ENCODE results near the gene LRRC4C. TPM values are rescaled to one million over a fixed set of nuclear protein-coding genes. Genes with fewer than 3 reads are reported as not detected.

The LRRC4C gene
- total RNA-seq, 2 donors from 2014 or later = 1.3 TPM; not detected in 1

- H3K36me3 ChIP-seq (replicated peaks in 1 of 2; ENCODE audit: insufficient read depth in 1 of 2, low read depth in 2 of 2) = no peaks in the 10 kb centered on the region
- TF ChIP-seq POLR2A (IDR thresholded peaks at IDR 0.05) = no peak
- no peak for TF ChIP-seq CTCF (IDR thresholded peaks at IDR 0.05)
- no peak overlapping the region for H3K27ac ChIP-seq
- H3K4me1 ChIP-seq = no peaks in the 10 kb centered on the region
- DNase-seq = no peak
- ATAC-seq = no peak
- no peaks in the 10 kb centered on the region for H3K9me3 ChIP-seq
- H3K27me3 ChIP-seq = no peaks in the 10 kb centered on the region
- H3K4me3 ChIP-seq = no peak overlapping the region
- WGBS, 2 donors = 74 to 91% methylated on average over 2 of the region's 2 CpGs
- intact Hi-C loops (cut with DNase I) = no loop called here
Measured at GRCh38 chr11:40434926-40435325, 1024.5 kb downstream of the LRRC4C start.

GRCh38 chr11:40432358-40432757, 1027.1 kb downstream of the LRRC4C start:
- H3K27ac ChIP-seq = no peak overlapping the region
- no peaks in the 10 kb centered on the region for H3K27me3 ChIP-seq
- TF ChIP-seq POLR2A (IDR thresholded peaks at IDR 0.05) = no peak
- TF ChIP-seq CTCF (IDR thresholded peaks at IDR 0.05) = no peak
- WGBS, 2 donors = 51 to 60% methylated on average over 2 of the region's 2 CpGs
- ATAC-seq (no peak), DNase-seq (no peak)
- intact Hi-C loops (cut with DNase I) = no loop called here
- H3K36me3 ChIP-seq (replicated peaks in 1 of 2; ENCODE audit: insufficient read depth in 1 of 2, low read depth in 2 of 2) = no peaks in the 10 kb centered on the region
- H3K4me1 ChIP-seq = no peaks in the 10 kb centered on the region
- H3K4me3 ChIP-seq = no peak overlapping the region
- no peaks in the 10 kb centered on the region for H3K9me3 ChIP-seq

- Histone ChIP-seq H3K36me3 (replicated peaks in 1 of 2; ENCODE audit: insufficient read depth in 1 of 2, low read depth in 2 of 2) (no peaks in the 10 kb centered on the region), H3K4me1 (no peaks in the 10 kb centered on the region), H3K27me3 (no peaks in the 10 kb centered on the region), H3K4me3 (no peak overlapping the region), H3K9me3 (no peaks in the 10 kb centered on the region), H3K27ac (no peak overlapping the region)
- no peak for ATAC-seq
- no peak for DNase-seq
- intact Hi-C loops (cut with DNase I) = no loop called here
- 74 to 84% methylated on average over 1 of the region's 1 CpG for WGBS, 2 donors
- TF ChIP-seq CTCF (IDR thresholded peaks at IDR 0.05) (no peak), POLR2A (IDR thresholded peaks at IDR 0.05) (no peak)
Measured at GRCh38 chr11:40425168-40425567, 1034.3 kb downstream of the LRRC4C start.

GRCh38 chr11:40421208-40421981, 1038.1 kb downstream of the LRRC4C start:
- WGBS, 2 donors = 65 to 69% methylated on average over 6 of the region's 6 CpGs
- DNase-seq (no peak), ATAC-seq (no peak)
- Histone ChIP-seq H3K27ac (no peak overlapping the region), H3K36me3 (replicated peaks in 1 of 2; ENCODE audit: insufficient read depth in 1 of 2, low read depth in 2 of 2) (no peaks in the 10 kb centered on the region), H3K27me3 (no peaks in the 10 kb centered on the region), H3K9me3 (no peaks in the 10 kb centered on the region), H3K4me3 (no peak overlapping the region), H3K4me1 (no peaks in the 10 kb centered on the region)
- TF ChIP-seq CTCF (IDR thresholded peaks at IDR 0.05) (no peak), POLR2A (IDR thresholded peaks at IDR 0.05) (no peak)
- intact Hi-C loops (cut with DNase I) = no loop called here

- ATAC-seq (no peak), DNase-seq (no peak)
- TF ChIP-seq POLR2A (IDR thresholded peaks at IDR 0.05) = no peak
- TF ChIP-seq CTCF (IDR thresholded peaks at IDR 0.05) = no peak
- Histone ChIP-seq H3K4me3 (no peak overlapping the region), H3K36me3 (replicated peaks in 1 of 2; ENCODE audit: insufficient read depth in 1 of 2, low read depth in 2 of 2) (no peaks in the 10 kb centered on the region), H3K27me3 (no peaks in the 10 kb centered on the region), H3K4me1 (no peaks in the 10 kb centered on the region), H3K27ac (no peak overlapping the region), H3K9me3 (no peaks in the 10 kb centered on the region)
- intact Hi-C loops (cut with DNase I) = no loop called here
- 70% methylated on average over 3 of the region's 3 CpGs for WGBS, 2 donors
Measured at GRCh38 chr11:40417627-40418026, 1041.8 kb downstream of the LRRC4C start.
